Fibroblast of the aortic adventitia (primary cell): ENCODE measurements around the gene TMEM242. TPM values are rescaled to one million over a fixed set of nuclear protein-coding genes. Genes with fewer than 3 reads are reported as not detected.

Source experiments
- DNase-seq: peaks from one replicate; pipeline ENCODE4 v3.0.0-alpha.2; 2010; ENCODE audit warnings: low read depth
- H3K4me3 ChIP-seq: 2 replicates; pipeline ENCODE4 v1.5.1; 2011; ENCODE audit warnings: low read depth, mild to moderate bottlenecking, control low read depth, low read length, moderate library complexity
- total RNA-seq: library from RNA; depleted of rRNA; stranded (reverse); fragments of >200 nt; gene quantifications from 2 replicates; pipeline ENCODE4 v1.2.3, GENCODE V29; 2012; ENCODE audit warnings: low replicate concordance
- TF ChIP-seq, protein P1 (sequence below): IDR thresholded peaks from 2 replicates; pipeline ENCODE4 v1.5.1; 2011; ENCODE audit warnings: mild to moderate bottlenecking, low read length, control low read depth, inconsistent platforms; ENCODE audit not compliant: insufficient read depth

TMEM242 gene
- total RNA-seq, 1 donor, result 7.0 TPM

DNA sequence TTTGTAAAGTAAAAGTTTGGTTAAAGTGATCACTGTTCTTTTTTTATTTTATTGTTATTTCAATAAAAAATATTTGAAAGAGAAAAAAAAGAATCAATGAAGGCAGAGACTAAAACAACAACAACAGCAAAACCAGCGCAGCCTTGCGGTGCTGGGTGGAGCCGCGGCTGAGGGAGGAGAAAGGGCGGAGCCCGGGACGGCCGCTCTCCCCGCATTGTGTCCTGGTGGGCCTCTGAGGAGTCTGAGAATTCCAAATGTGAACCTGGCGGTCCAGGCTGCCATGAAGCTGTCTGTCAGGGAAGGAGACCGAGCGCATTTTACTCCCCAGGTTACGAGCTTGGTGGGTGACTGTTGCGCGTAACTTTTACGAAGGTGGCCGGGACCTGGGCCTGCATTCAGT lies 43.2 kb downstream of the TMEM242 start:
- TF ChIP-seq, protein P1, sequence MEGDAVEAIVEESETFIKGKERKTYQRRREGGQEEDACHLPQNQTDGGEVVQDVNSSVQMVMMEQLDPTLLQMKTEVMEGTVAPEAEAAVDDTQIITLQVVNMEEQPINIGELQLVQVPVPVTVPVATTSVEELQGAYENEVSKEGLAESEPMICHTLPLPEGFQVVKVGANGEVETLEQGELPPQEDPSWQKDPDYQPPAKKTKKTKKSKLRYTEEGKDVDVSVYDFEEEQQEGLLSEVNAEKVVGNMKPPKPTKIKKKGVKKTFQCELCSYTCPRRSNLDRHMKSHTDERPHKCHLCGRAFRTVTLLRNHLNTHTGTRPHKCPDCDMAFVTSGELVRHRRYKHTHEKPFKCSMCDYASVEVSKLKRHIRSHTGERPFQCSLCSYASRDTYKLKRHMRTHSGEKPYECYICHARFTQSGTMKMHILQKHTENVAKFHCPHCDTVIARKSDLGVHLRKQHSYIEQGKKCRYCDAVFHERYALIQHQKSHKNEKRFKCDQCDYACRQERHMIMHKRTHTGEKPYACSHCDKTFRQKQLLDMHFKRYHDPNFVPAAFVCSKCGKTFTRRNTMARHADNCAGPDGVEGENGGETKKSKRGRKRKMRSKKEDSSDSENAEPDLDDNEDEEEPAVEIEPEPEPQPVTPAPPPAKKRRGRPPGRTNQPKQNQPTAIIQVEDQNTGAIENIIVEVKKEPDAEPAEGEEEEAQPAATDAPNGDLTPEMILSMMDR, result no peak
- no peak for DNase-seq
- H3K4me3 ChIP-seq, result no peak overlapping the region

DNA sequence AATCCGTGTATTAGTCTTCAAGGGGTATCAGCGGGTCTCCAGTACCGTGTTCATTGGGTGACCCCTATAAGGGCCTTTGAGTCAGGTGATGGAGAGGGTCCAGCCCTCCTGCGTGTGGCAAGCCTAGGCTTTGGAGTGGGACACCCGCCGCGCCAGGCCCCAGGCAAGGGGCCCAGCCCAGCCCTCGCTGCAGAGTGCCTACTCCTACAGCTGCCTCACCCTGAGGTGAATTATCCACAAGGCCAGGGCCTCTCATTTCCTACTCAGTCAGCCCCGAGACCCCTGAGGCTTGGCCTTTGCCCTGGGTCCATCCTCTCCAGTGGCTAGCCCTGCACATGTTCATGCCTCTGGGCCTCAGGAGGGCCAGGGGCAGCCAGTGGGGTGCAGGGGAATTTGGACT lies 45.1 kb downstream of the TMEM242 start:
- TF ChIP-seq, protein P1, result no peak
- DNase-seq, result no peak
- H3K4me3 ChIP-seq, result no peak overlapping the region

DNA sequence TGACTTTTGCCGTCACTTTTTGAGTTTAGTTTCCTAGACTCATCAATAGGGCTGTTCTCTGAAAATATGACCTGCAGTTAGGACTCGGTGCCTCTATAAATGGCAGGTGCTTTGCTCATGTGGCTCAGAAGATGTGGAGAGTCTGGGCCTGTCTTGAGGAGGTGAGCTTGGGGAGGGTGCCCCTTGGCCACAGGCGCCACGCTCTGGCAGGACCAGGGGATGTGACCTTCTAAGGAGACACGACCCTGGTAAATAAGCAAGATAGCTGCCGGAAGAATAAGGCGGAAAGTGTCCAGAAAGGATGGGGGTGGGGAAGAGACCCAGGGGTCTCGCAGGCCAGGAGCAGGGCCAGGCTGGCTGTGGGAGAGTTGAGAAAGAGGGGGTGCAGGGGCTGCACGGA lies 46.6 kb downstream of the TMEM242 start:
- no peak overlapping the region for H3K4me3 ChIP-seq
- no peak for DNase-seq
- TF ChIP-seq, protein P1, result no peak

DNA sequence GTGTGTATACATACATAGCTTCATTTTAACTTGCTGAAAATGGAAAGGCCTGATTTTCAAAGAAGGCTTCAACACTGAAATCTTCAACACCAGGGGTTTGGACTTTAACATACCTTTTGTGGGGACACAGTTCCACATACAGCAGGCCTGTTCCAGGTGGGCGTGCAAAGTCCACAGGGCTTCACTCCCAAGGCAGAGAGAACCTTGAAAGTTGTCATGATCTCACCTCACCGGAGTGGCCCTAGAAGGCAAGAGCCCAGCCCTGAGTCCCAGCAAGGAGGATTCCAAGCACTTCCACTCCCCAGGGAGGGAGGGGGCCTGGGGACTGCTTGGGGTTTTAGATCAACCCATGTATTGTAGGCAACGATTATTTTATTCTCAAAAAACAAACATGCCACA lies 47.2 kb downstream of the TMEM242 start:
- TF ChIP-seq, protein P1, result no peak

DNA sequence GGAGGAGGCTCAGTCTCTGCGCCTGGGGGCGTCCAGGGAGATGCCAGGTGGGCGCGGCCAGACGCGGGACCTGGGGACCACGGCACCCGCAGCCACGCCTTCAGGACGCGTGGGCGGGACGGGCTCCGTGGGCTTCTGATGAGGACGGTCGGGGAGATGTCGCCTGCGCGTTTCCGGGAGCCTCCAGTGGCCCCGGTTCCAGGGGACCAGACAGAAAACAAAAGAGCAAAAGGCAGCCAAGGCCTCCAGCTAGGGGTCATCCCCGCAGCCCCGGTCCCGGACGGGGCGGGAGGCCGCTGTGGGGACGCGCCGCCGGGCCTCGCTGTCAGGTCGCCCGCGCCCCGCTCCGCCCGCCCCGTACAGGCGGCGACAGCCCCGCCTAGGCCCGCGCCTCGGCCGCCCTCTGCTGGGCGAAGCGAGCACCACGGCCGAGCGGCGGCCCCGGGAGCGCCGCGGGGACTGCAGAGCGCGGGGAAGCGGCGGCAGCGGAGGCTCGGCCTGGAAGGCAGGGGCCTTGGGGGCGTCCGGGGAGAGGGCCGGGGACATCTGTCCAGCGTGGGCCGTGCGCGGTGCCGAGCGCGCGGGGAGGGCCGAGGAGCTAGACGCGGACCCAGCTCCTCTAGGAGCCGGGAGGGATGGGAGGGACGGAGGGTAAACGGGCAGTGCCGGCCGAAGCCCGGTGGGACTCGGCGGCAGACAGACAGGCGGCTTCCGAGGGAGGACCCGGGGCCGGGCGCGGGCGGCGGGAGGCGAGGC lies 48.7 kb downstream of the TMEM242 start:
- TF ChIP-seq, protein P1, result peak; percentile 51
- DNase-seq, result peak; percentile 52
- peak overlapping the region; percentile 70 for H3K4me3 ChIP-seq

More for the DNA sequence above, 47.2 kb downstream of the TMEM242 start:
- DNase-seq, result no peak
- H3K4me3 ChIP-seq, result no peak overlapping the region

DNA sequence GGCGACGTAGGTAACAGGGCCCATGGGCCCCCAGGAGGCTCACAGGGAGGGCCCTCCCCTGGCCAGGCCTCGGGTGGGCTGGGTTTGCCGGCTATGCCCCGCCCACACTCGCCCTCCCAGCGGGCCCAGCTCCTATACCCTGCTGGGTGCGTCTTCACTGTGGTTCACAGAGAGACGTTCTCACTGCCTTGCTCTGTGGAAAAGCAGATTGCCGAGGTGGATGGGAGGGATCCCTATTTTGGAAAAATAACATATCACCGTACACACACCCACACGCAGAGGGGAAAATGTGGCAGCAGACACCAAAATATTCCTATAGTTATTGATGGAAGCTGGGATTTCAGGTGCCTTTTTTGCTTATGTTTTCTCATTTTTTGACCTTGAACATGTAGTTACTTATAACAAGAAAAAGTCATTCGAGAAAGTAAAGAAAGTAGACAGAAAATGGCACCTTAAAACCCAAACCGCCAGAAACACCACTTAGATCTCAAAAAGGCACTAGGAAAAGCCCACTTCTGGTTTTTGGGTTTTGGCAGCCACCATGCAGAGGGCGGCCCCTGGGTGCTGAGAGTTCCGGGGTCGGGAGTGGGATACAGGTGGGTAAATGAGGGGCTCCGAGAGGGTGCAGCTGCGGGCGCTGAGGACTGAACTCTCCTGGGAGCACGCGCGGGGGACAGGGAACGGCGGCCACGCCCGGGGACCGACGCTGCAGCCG lies 49.4 kb downstream of the TMEM242 start:
- H3K4me3 ChIP-seq, result peak overlapping the region; percentile 70
- no peak for DNase-seq
- TF ChIP-seq, protein P1, result no peak
